H9 (cell line): ENCODE data around the gene LCE1E. TPM values are rescaled to one million over a fixed set of nuclear protein-coding genes. Genes with fewer than 3 reads are reported as not detected.

Source experiments
- DNase-seq: peaks from one replicate; pipeline ENCODE4 v3.0.0-alpha.2; 2017
- H2AFZ ChIP-seq: one replicate; pipeline ENCODE4 v1.6.1; 2013; ENCODE audit warnings: mild to moderate bottlenecking, low read length, control low read depth, moderate library complexity
- H2AK5ac ChIP-seq: 2 replicates; pipeline ENCODE4 v1.6.1; 2013; ENCODE audit warnings: low read length, control low read depth, mixed read lengths; ENCODE audit not compliant: insufficient read length
- H2BK120ac ChIP-seq: one replicate; pipeline ENCODE4 v1.6.1; 2013; ENCODE audit warnings: low read depth, mild to moderate bottlenecking, low read length, control low read depth, inconsistent platforms; ENCODE audit not compliant: poor library complexity, severe bottlenecking
- H2BK12ac ChIP-seq: 2 replicates; pipeline ENCODE4 v1.6.1; 2013; ENCODE audit warnings: low read length, control low read depth, mixed read lengths, low read depth; ENCODE audit not compliant: insufficient read length
- H2BK15ac ChIP-seq: 2 replicates; pipeline ENCODE4 v1.6.1; 2013; ENCODE audit warnings: low read depth, low read length, control low read depth
- H2BK20ac ChIP-seq: one replicate; pipeline ENCODE4 v1.6.1; 2013; ENCODE audit warnings: low read depth, mild to moderate bottlenecking, low read length, control low read depth, inconsistent platforms; ENCODE audit not compliant: poor library complexity, severe bottlenecking
- H2BK5ac ChIP-seq: 2 replicates; pipeline ENCODE4 v1.6.1; 2013; ENCODE audit warnings: low read length, control low read depth, mixed read lengths; ENCODE audit not compliant: insufficient read length
- H3K14ac ChIP-seq: 2 replicates; pipeline ENCODE4 v1.6.1; 2013; ENCODE audit warnings: low read length, control low read depth; ENCODE audit not compliant: insufficient read depth
- H3K18ac ChIP-seq: 2 replicates; pipeline ENCODE4 v1.6.1; 2013; ENCODE audit warnings: low read depth, mild to moderate bottlenecking, mixed read lengths, low read length, control low read depth; ENCODE audit not compliant: insufficient read length
- H3K23ac ChIP-seq: 2 replicates; pipeline ENCODE4 v1.6.1; 2013; ENCODE audit warnings: low read length, control low read depth, mixed read lengths, low read depth; ENCODE audit not compliant: insufficient read length
- H3K23me2 ChIP-seq: 2 replicates; pipeline ENCODE4 v1.6.1; 2013; ENCODE audit warnings: low read depth, mild to moderate bottlenecking, mixed read lengths, low read length, control low read depth; ENCODE audit not compliant: insufficient read length, poor library complexity, severe bottlenecking
- H3K27ac ChIP-seq: 2 replicates; pipeline ENCODE4 v1.5.1; 2013; ENCODE audit warnings: low read length, control low read depth, mixed read lengths, low read depth; ENCODE audit not compliant: insufficient read length
- H3K27me3 ChIP-seq: 2 replicates; pipeline ENCODE4 v1.6.1; 2013; ENCODE audit warnings: low read length, control low read depth, inconsistent platforms; ENCODE audit not compliant: insufficient read depth
- H3K4ac ChIP-seq: 2 replicates; pipeline ENCODE4 v1.6.1; 2013; ENCODE audit warnings: low read depth, mild to moderate bottlenecking, control low read depth, inconsistent platforms, low read length, moderate library complexity
- H3K4me1 ChIP-seq: 2 replicates; pipeline ENCODE4 v1.6.1; 2013; ENCODE audit warnings: low read length, control low read depth, inconsistent platforms; ENCODE audit not compliant: insufficient read depth
- H3K4me2 ChIP-seq: 2 replicates; pipeline ENCODE4 v1.6.1; 2013; ENCODE audit warnings: low read length, control low read depth, mixed read lengths; ENCODE audit not compliant: insufficient read length, insufficient read depth
- H3K56ac ChIP-seq: 2 replicates; pipeline ENCODE4 v1.6.1; 2013; ENCODE audit warnings: low read depth, mild to moderate bottlenecking, mixed read lengths, low read length, control low read depth; ENCODE audit not compliant: insufficient read length
- H3K79me1 ChIP-seq: 2 replicates; pipeline ENCODE4 v1.6.1; 2013; ENCODE audit warnings: low read depth, mild to moderate bottlenecking, moderate library complexity, low read length, control low read depth, inconsistent platforms; ENCODE audit not compliant: insufficient read depth, poor library complexity, severe bottlenecking
- H3K79me2 ChIP-seq: 2 replicates; pipeline ENCODE4 v1.6.1; 2013; ENCODE audit warnings: low read length, control low read depth, inconsistent platforms; ENCODE audit not compliant: insufficient read depth
- H3K9ac ChIP-seq: 2 replicates; pipeline ENCODE4 v1.6.1; 2013; ENCODE audit warnings: low read length, control low read depth, mixed read lengths; ENCODE audit not compliant: insufficient read length; ENCODE audit errors: extremely low read depth
- H3K9me3 ChIP-seq: one replicate; pipeline ENCODE4 v1.6.1; 2013; ENCODE audit warnings: low read depth, low read length, inconsistent platforms; ENCODE audit not compliant: control insufficient read depth
- H3T11ph ChIP-seq: one replicate; pipeline ENCODE4 v1.6.1; 2013; ENCODE audit warnings: mild to moderate bottlenecking, low read length, control low read depth, inconsistent platforms
- H4K20me1 ChIP-seq: one replicate; pipeline ENCODE4 v1.6.1; 2013; ENCODE audit not compliant: control insufficient read depth, insufficient read length, insufficient read depth
- H4K5ac ChIP-seq: 2 replicates; pipeline ENCODE4 v1.6.1; 2013; ENCODE audit warnings: low read depth, mild to moderate bottlenecking, mixed read lengths, low read length, control low read depth; ENCODE audit not compliant: insufficient read length
- H4K8ac ChIP-seq: replicated peaks from 2 replicates; pipeline ENCODE4 v1.6.1; 2013; ENCODE audit warnings: low read length, control low read depth, mixed read lengths, low read depth; ENCODE audit not compliant: insufficient read length
- H4K91ac ChIP-seq: 2 replicates; pipeline ENCODE4 v1.6.1; 2013; ENCODE audit warnings: low read depth, mild to moderate bottlenecking, moderate library complexity, mixed read lengths, low read length, control low read depth; ENCODE audit not compliant: insufficient read length
- H3K27ac Mint-ChIP-seq, 3 experiments: 2 replicates in 2 of 3; 3 replicates in 1 of 3; pipeline ENCODE4 v1.8.0; 2020 to 2021; ENCODE audit warnings: mixed read lengths in 3 of 3, mild to moderate bottlenecking in 1 of 3, moderate library complexity in 1 of 3
- H3K27me3 Mint-ChIP-seq: 2 replicates; pipeline ENCODE4 v1.8.0; 2021; ENCODE audit warnings: low read depth, mild to moderate bottlenecking, moderate library complexity, mixed read lengths
- H3K36me3 Mint-ChIP-seq, 3 experiments: 2 replicates in 2 of 3; 3 replicates in 1 of 3; pipeline ENCODE4 v1.8.0; 2020 to 2021; ENCODE audit warnings: low read depth in 3 of 3, mixed read lengths in 3 of 3; ENCODE audit not compliant: insufficient read depth in 1 of 3
- H3K4me1 Mint-ChIP-seq, 2 experiments: 2 replicates each; pipeline ENCODE4 v1.8.0; 2020; ENCODE audit warnings: mixed read lengths in 2 of 2
- H3K4me3 Mint-ChIP-seq, 2 experiments: 2 replicates in 1 of 2; 3 replicates in 1 of 2; pipeline ENCODE4 v1.8.0; 2020 to 2021; ENCODE audit warnings: mild to moderate bottlenecking in 2 of 2, mixed read lengths in 2 of 2, moderate library complexity in 1 of 2
- H3K9me3 Mint-ChIP-seq, 2 experiments: 2 replicates in 1 of 2; 3 replicates in 1 of 2; pipeline ENCODE4 v1.8.0; 2020; ENCODE audit warnings: mild to moderate bottlenecking in 2 of 2, mixed read lengths in 2 of 2, moderate library complexity in 1 of 2
- CTCF ChIP-seq: fragments of 200-600 bp; sonication (generic); conservative IDR thresholded peaks from 3 replicates; pipeline ENCODE4 v1.8.0; 2021; ENCODE audit warnings: antibody characterized with exemption, mild to moderate bottlenecking
- WGBS: extraction: QIAGEN DNeasy Blood & Tissue Kit; methylation state at CpG from one replicate; pipeline ENCODE4 v1.1.7; 2013; ENCODE audit warnings: missing lambda C conversion rate, low lambda C conversion rate, mixed read lengths; ENCODE audit not compliant: insufficient read length; ENCODE audit errors: extremely low coverage; 5-methylcytosine and 5-hydroxymethylcytosine counted together
- total RNA-seq: library from RNA; stranded (reverse); gene quantifications from 2 replicates; pipeline ENCODE4 v1.2.1, GENCODE V29; 2021

Gene LCE1E
- total RNA-seq, 1 experiment from 2014 or later: not detected

- no peak overlapping the region for H4K5ac ChIP-seq
- H2BK20ac ChIP-seq: no peak overlapping the region
These were observed 38.2 kb upstream of the LCE1E start for GRCh38 chr1:152747831-152748230.

More at GRCh38 chr1:152747831-152748230, 38.2 kb upstream of the LCE1E start:
- H2AFZ ChIP-seq: no peak overlapping the region
- H3K4me2 ChIP-seq: no peak overlapping the region
- no peak overlapping the region for H2BK15ac ChIP-seq
- H3K14ac ChIP-seq: no peak overlapping the region
- H2AK5ac ChIP-seq: no peak overlapping the region
- H2BK12ac ChIP-seq: no peak overlapping the region
- no peak for TF ChIP-seq CTCF
- H3K27me3 Mint-ChIP-seq: peaks cover 2% of the 10 kb centered on the region; the same call in 1 of the 2 replicates
- H3K79me2 ChIP-seq: no peaks in the 10 kb centered on the region
- no peaks in the 10 kb centered on the region for H4K20me1 ChIP-seq
- no peaks in the 10 kb centered on the region for H3K4me1 Mint-ChIP-seq
- H3K23ac ChIP-seq: no peak overlapping the region
- no peaks in the 10 kb centered on the region for H3K79me1 ChIP-seq
- H2BK120ac ChIP-seq: no peak overlapping the region
- no peak overlapping the region for H3K56ac ChIP-seq
- H3K9ac ChIP-seq: no peak overlapping the region
- no peak overlapping the region for H3K4me3 Mint-ChIP-seq
- H3K27ac ChIP-seq: no peak overlapping the region
- H4K8ac ChIP-seq: no peak overlapping the region
- H2BK5ac ChIP-seq: no peak overlapping the region
- DNase-seq: no peak
- H3K18ac ChIP-seq: no peak overlapping the region
- no peak overlapping the region for H3K4ac ChIP-seq
- no peak overlapping the region for H3K27ac Mint-ChIP-seq
- WGBS: no CpG with 5 or more reads among the region's 1 CpG
- H3K27me3 ChIP-seq: no peaks in the 10 kb centered on the region
- H3K36me3 Mint-ChIP-seq: peaks cover 4 to 33% (median 10%) of the 10 kb centered on the region in 3 experiments; a peak in 6 of 7 replicates
- H3K4me1 ChIP-seq: no peaks in the 10 kb centered on the region
- H4K91ac ChIP-seq: no peak overlapping the region
- peaks cover 85% of the 10 kb centered on the region for H3K9me3 ChIP-seq
- H3K23me2 ChIP-seq: no peaks in the 10 kb centered on the region
- no peak overlapping the region for H3T11ph ChIP-seq
- H3K9me3 Mint-ChIP-seq: peaks cover 86 to 91% of the 10 kb centered on the region in 2 experiments
